Measurements from ENCODE around the gene TM4SF18. TPM values are rescaled to one million over a fixed set of nuclear protein-coding genes. Genes with fewer than 3 reads are reported as not detected.
"Not testable (repeated sequence)": the region's sequence is repeated elsewhere in the genome, so short reads cannot be mapped to it uniquely, and the experiment has no call there.

TM4SF18 gene
- total RNA-seq, result 3.7 TPM

- DNase-seq (ENCODE audit: low spot score), result no peak
These were observed at the start of gene TM4SF18 for GRCh38 chr3:149333176-149333859. TM4SF18 (minus strand) TSS chr3:149333636; CDS start chr3:149333382, 254 bp downstream.

DNA sequence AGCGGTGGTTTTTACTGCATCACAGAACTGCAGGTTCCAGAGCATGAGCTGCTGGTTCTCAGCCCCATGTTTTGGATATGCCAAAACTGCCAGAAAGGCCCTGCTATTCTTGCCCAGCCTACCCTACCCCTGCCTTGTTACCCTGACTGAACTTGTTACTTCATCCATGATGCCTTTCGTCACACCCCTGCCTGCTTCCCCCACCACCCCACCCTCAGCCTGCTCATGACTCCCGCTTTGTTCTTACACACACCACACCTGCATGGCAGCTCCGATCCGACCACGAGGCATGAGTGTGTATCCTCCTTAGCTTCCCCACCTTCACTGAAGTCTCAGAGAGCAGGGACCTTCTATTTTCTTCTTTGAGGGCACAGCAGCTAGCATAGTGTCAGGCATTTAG, 49.1 kb upstream of the TM4SF18 start:
- DNase-seq (ENCODE audit: low spot score), result no peak

DNA sequence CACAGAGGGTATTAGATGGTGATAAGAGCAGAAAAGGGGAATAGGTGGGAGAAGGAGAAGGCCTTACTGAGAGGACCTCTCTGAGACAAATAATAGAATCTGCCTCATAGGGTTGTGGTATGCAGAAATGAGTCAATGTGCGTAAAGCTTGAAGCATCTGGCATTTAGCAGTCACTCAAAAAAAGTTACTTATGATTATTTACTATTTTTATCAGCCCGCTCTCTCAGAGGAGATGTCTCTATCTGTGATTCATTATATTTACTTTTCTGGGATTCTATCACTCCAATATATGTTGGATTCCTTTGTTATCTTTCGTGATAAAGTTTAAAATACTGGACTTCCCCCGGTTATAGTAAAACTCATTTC, 48.6 kb upstream of the TM4SF18 start:
- no peak for DNase-seq (ENCODE audit: low spot score)

DNA sequence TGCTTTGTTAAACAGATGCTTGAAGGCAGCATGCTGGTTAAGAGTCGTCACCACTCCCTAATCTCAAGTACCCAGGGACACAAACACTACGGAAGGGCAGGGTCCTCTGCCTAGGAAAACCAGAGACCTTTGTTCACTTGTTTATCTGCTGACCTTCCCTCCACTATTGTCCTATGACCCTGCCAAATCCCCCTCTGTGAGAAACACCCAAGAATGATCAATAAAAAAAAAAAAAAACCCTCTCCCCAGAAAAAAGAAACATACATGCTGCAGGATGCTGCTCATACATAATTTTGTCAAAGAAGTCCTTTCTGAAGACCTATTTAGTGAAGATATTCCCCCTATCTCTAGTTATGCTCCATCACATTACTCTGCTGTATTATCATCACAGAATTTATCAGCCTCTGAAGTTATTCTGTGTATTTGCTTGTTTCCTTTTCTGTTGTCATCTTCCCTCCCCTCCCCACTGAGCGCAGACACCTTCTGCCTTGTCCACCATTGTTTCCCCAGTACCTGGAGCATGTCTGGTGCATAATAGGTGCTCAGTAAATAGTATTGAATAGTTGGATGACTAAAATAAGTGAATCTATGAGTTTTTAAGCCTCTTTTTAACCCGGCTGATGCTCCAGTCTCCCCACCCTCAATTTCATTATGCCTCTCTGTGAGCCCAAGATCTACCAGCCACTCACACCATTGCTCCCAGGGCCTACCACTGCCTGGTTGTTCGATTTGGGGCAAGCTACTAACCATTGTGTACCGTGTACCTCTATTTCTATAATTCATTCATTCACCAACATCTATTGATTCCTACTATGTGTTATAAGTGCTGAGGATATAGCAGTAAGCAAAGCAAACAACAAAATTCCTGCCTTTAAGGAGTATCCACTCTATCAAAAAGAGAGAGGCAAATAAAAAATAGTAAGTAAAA, 48.0 kb upstream of the TM4SF18 start:
- DNase-seq (ENCODE audit: low spot score), result no peak

- not testable (repeated sequence) for DNase-seq (ENCODE audit: low spot score)
These were observed 46.8 kb upstream of the TM4SF18 start for GRCh38 chr3:149380220-149380619.

DNA sequence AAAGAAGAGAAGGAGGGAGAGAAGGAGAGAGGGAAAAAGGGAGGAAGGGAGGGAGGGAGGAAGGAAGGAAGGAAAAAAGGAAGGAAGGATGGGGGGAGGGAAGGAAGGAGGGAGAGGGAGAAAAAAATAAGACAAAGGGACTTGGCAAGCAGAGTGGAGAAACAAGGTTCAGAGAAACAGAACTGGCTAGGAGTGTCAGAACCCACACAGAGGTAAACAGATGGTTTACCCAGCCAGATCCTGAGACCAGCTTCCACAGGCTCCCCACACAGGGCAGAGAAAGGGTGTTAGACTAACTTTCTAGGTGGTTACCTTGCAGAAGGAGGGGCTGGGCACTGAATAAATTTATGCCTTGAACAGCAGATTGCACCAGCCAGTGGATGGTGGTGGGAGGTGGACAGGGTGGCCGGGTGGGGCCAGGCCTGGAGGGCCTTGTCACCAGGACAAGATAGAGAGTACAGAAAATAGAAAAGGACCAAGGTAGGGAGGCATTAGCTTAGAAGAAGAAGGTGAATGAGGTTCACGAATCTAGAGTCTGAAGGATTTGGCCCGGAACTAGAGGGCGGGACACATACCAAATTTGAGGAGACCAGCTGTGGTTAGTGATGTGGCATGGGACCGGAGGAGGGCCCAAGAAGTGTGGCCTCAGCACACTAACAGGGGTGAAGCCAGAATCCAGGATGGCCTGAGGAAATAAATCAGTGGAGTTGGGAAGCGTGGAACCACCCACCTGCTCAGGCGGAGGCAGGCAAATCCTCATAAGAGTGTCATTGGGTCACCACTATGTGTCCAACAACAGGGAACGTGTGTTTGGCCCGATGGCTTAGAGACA, 45.3 kb upstream of the TM4SF18 start:
- DNase-seq (ENCODE audit: low spot score), result no peak

- DNase-seq (ENCODE audit: low spot score), result peak; percentile 60
These were observed 44.2 kb upstream of the TM4SF18 start, which contains the start of gene TM4SF1 for GRCh38 chr3:149377408-149378364. TM4SF1 (minus strand) TSS chr3:149377649; CDS start chr3:149377547, 102 bp downstream.

GRCh38 chr3:149376718-149377407, 43.4 kb upstream of the TM4SF18 start:
- DNase-seq (ENCODE audit: low spot score), result no peak

- DNase-seq (ENCODE audit: low spot score), result no peak
These were observed 42.2 kb upstream of the TM4SF18 start for GRCh38 chr3:149375501-149376196.

DNA sequence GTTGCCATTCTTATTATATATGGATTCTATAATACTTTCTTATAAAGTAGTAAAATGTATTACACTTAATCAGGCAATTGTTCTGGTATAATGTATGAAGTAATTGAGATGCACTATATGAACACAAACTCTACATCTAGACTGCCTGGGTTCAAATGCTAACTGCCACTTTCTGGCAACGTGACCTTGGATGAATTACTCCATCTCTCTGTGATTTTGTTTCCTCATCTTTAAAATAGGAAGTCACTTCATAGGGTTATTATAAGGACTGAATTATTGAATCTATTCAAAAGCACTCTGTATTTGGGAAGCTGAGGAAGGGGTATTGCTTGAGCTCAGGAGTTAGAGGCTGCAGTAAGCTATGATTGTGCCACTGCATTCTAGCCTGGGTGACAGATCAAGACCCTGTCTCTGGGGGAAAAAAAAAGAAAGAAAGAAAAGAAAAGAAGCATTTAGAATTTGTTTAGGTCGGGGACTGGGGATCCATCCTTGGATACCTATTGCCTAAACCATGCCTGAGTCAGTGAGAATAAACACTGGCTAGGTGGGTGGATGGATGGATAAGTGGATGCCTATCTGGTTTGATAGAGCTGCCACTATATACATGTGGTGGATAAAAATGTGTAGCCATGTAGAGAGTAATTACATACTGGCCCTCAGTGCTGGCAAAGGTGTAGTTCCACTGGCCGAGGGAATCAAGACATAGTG, 41.5 kb upstream of the TM4SF18 start:
- DNase-seq (ENCODE audit: low spot score), result no peak

DNA sequence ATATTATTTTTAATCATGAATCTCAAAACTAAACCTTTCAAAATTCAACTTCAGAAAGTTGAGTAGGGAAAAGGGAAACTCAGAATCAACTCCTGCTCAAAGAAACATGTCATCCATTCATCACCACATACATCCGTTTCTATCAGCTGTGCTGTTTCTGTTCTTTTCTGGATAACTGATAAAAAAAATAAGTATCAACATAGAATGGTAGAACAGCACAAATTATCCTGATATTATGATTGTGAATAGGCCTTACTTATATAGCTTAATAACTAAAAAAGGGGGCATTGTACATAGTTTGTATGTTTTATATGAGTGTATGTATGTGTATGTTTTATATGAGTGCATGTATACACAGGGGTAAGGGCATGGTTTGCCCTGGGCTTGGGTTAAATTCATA, 41.0 kb upstream of the TM4SF18 start:
- no peak for DNase-seq (ENCODE audit: low spot score)

GRCh38 chr3:149373235-149374125, 40.0 kb upstream of the TM4SF18 start:
- DNase-seq (ENCODE audit: low spot score), result no peak

DNA sequence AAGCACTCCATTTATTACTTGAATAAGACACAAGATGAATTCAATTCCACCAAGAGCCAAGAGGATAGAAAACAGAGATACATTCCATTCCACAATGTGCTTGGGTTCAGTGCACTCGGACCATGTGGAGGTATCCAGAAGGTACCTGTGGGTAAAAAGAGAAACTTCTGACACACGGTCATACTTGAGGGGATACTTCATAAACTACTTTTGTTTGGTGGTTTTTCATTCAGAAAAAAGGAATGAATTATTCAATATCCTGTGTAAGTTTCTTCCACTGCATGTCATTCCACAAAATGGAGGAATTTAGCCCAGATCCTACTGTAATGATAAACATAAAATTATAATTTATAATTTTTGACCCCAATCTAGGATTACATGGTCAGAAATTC, 38.3 kb upstream of the TM4SF18 start:
- DNase-seq (ENCODE audit: low spot score), result no peak

GRCh38 chr3:149371001-149371722, 37.7 kb upstream of the TM4SF18 start:
- DNase-seq (ENCODE audit: low spot score), result no peak

DNA sequence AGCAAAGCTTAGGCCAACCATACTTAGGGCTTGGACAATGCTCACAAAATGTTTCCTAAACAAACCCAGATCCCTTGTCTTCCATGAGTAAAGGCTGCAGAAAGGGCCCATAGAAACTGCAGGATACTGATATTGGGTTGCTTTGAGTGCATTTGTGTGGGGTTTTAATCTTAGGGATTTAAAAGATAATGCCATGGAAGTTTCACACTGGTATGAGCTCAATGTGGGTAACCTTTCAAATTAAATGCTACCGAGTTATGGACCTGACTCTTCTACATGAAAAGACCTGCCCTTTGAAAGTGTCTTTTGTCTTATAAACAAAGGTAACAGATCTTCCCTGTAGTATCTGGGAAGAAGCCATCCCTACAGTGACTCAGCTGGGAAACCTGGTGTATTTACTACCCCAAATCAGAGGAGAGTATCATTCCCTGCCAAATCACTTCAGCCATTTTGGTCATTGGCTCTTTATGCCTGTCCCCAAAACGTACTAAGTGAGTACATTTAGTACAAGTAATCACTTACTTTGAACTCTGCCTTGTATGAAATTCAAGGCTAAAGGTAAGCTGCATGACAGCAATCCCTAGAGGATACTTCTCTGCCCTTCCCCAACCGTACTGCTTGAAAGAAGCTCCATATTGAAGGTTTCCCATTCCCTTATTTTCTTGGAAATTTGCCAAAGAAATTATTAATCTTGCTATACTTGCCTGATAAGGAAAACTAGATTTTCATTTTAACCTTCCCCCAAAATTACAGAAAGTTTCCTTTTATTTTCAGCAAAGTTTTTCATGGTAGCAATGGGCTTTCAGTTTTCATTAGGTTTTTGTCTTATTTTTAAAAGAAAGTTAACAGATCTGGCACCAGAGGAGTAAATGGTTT, 36.8 kb upstream of the TM4SF18 start:
- DNase-seq (ENCODE audit: low spot score), result no peak
